ENCODE data around the gene KDELR1.

KDELR1 gene

GRCh38 chr19:48341515-48342413, 49.6 kb downstream of the KDELR1 start:
- no peak for DNase-seq

GRCh38 chr19:48340995-48341394, 50.4 kb downstream of the KDELR1 start:
- peak; percentile 97 to 99 for DNase-seq

GRCh38 chr19:48338802-48339503, 52.4 kb downstream of the KDELR1 start:
- peak in 1 of 2 experiments; percentile 33 for DNase-seq

- DNase-seq: no peak
Observed at GRCh38 chr19:48338253-48338755, 53.0 kb downstream of the KDELR1 start.

GRCh38 chr19:48333467-48334384, 57.6 kb downstream of the KDELR1 start:
- DNase-seq: peak; percentile 69 to 94

- peak; percentile 100 for DNase-seq
Observed at GRCh38 chr19:48332662-48333466, 58.5 kb downstream of the KDELR1 start.
